Measurements from ENCODE around the gene NAT8L.

The NAT8L gene

GRCh38 chr4:2045518-2045951 is 13.6 kb upstream of the NAT8L start:
- no peak for DNase-seq (ENCODE audit: low read depth, low spot score)

GRCh38 chr4:2046031-2046961 is 12.8 kb upstream of the NAT8L start:
- no peak for DNase-seq (ENCODE audit: low read depth, low spot score)

GRCh38 chr4:2047031-2047660 is 12.0 kb upstream of the NAT8L start:
- DNase-seq (ENCODE audit: low read depth, low spot score), result no peak

DNA sequence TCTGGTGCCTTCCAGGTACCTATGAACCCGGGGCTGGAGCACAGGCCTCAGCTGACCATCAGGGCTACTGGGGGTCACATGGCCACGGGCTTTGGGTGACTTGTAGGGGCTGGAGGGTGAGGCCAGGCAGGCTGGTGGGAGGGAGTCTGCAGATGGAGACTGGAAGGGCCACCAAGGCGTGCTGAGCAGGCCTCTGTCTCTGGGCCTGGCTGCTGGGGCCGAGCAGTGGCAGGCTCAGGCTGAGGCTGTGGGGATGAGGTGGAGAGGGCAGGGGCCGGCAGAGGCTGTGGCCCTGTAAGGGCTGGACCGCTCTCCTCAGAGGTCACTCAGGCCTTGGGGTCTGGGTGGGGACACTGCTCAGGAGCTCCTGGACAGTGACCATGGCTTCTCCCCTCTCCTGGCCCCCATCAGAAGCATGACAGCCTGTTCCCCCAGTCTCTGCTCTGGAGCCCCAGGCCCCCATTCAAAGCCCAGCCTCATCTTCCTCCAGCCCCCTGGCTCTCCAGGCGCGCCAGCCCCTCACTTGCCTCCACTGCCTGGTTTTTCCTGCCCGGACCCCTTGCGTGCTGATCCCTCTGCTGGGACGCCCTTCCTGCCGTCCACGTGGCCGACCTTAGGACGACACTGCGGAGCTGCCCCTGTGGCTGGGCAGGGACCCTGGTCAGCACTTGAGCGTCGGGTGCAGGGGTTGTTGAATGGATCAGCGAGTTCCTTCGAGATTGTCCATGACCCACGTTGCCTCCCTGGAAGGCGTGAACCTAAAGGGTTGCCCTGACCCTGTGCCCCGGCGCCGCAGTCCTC is 11.1 kb upstream of the NAT8L start:
- DNase-seq (ENCODE audit: low read depth, low spot score), result no peak

- no peak for DNase-seq (ENCODE audit: low read depth, low spot score)
These were observed 10.3 kb upstream of the NAT8L start for GRCh38 chr4:2048831-2049230.

DNA sequence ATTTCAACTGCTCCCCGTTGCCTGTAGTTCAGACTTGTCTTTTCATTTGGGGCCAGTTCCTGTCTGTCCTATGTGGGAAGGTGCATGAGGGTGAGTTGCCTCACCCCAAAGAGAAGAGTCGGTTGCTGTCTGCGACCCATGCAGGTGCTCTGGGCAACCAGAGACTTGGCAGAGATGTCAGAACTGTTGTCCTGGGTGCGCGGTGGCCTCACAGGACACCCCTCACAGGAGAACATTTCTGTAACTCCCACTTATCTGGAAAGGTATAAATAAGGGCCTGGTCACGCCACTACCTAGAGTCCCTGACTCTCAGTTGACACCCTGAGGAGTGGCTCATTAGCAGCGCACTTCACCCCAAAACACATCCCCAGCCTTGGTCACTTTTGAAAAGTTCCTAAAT is 9.7 kb upstream of the NAT8L start:
- no peak for DNase-seq (ENCODE audit: low read depth, low spot score)

- no peak for DNase-seq (ENCODE audit: low read depth, low spot score)
These were observed 9.3 kb upstream of the NAT8L start for GRCh38 chr4:2049811-2050210.

- DNase-seq (ENCODE audit: low read depth, low spot score), result no peak
These were observed 8.0 kb upstream of the NAT8L start for GRCh38 chr4:2051086-2051485.

DNA sequence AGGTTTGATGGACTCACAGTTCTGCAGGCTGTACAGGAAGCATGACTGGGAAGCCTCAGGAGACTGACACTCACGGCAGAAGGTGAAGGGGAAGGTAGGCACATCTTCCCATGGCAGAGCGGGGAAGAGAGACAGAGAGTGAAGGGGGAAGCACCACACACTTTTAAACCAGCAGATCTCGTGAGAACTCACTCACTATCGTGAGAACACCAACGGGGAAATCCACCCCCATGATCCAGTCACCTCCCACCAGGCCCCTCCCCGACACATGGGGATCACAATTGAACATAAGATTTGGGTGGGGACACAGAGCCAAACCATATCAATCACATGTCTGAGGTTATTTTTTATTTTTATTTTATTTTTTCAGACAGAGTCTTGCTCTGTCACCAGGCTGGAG is 4.9 kb upstream of the NAT8L start:
- DNase-seq (ENCODE audit: low read depth, low spot score), result no peak

DNA sequence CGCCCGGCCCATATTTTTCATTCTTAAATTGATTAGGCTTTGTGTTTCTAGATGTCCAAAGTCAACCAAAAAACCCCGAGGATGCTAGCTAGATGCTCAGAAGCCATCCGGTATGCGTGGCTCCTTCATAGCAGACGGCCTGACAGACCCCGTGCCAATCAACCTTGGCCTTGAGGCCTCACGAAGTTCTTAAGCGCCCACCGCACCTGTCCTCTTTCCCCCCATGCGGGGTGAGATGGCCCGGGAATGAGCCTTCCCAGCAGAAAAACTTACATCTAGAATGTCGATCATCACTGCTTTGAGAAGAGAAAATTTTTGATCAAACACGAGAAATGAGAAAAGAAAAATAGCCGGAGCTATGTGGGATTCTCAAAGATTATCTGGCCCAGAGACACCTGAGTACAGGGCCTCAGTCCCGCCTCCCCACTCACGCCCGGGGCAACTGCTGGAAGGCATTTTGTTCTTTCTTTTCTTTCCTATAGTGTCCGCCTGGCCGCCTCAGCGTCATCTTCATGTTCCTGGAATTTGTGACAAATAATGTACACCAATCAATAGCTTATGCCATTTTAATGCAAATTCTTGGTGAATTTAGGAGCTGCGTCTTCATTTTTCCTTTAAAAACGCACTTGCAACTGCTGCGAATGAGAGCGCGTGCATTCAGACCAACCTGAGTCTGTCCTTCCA is 1.6 kb upstream of the NAT8L start:
- DNase-seq (ENCODE audit: low read depth, low spot score), result no peak

DNA sequence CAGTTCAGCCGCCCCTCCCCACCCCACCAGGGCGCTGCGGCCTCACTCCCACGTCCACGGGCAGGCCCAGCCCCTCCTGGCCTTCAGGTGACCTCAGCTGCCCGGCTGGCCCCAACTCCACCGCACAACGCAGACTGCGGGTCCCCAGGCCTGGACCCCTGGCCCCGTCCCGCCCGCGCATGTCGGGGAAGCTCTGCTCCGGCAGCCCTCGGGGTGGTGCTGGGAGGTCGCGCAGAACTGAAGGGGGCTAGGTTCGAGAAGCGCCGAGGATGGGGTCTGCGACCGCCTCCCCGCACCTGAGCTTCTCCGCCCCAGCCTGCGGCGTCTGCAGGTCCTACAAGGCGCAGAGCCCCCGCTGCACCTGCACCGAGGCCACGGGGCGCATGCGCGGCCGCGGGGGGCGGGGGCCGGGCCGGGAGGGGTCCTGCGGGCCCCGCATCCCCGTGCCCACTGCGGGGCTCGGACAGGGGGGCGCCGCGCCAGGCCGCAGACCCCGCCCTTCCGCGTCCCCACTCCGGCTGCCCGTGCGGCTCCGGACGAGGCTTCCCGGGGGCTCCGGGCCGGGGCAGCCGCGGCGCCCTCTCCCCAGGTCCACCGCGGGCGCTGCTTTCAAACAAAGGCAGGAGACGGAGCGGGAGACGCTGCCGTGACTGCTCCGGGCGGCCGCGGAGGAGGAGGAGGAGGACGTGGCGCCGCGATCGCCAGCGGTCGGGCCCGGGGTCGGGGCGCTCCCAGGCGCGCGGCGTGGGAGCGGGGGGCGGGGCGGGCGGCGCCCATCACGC is 672 bp upstream of the NAT8L start:
- DNase-seq (ENCODE audit: low read depth, low spot score), result no peak

DNA sequence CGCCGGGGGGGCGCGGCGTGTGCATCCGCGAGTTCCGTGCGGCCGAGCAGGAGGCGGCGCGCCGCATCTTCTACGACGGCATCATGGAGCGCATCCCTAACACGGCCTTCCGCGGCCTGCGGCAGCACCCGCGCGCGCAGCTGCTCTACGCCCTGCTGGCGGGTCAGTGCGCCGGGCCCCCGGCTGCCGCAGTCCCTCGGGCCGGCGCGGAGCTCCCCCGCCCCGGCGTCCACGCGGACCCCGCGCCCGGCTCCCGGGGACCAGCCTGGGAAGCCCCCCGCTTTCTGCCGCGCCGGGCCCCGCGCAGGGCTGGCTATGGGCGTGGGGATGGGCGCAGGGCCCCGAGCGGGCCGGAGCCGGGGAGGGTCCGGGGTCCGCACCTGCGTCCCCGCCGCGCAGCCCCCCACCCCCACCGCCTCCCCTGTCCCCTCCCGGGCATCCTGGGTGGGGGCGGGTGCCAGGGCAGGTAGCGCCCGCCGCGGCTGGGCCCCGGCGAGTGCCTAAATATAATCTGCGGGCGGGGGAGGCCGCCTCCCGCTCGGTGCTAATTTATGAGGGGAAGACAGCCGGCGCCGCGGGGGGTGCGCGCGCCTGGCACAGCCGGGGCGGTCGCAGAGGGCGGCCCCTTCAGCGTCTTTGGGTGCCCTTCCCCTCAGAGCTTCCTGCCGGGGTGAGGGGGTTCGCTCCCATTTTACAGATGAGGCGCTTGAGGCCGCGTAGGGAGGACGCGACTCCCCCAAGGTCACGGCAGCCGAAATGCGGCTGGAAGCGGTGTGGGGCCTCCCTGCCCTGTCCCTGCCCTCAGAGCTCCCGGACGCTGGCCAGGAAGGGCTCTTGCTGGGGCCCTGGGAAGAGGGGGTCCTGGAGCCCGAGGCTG is 837 bp downstream of the NAT8L start:
- no peak for DNase-seq (ENCODE audit: low read depth, low spot score)

DNA sequence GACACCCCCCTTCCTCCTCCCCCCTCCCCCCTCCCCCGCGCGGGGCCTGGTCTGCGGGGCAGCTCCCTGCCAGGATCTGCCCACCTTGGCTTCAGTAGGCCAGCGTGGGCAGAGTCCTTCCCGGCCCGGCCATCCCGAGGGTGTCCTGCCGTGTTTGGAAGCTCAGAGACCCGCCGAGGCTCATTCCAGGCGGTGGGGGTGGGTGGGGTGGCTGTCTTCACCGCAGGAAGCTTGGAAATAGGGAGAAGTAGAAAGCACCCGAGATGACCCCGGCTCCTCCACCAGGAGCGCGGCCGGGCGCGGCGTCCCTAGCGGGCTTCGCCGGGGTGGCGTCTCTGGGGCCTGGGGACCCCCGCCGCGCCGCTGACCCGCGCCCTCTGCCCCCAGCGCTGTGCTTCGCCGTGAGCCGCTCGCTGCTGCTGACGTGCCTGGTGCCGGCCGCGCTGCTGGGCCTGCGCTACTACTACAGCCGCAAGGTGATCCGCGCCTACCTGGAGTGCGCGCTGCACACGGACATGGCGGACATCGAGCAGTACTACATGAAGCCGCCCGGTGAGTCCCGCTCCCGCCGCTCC is 1.6 kb downstream of the NAT8L start:
- no peak for DNase-seq (ENCODE audit: low read depth, low spot score)

DNA sequence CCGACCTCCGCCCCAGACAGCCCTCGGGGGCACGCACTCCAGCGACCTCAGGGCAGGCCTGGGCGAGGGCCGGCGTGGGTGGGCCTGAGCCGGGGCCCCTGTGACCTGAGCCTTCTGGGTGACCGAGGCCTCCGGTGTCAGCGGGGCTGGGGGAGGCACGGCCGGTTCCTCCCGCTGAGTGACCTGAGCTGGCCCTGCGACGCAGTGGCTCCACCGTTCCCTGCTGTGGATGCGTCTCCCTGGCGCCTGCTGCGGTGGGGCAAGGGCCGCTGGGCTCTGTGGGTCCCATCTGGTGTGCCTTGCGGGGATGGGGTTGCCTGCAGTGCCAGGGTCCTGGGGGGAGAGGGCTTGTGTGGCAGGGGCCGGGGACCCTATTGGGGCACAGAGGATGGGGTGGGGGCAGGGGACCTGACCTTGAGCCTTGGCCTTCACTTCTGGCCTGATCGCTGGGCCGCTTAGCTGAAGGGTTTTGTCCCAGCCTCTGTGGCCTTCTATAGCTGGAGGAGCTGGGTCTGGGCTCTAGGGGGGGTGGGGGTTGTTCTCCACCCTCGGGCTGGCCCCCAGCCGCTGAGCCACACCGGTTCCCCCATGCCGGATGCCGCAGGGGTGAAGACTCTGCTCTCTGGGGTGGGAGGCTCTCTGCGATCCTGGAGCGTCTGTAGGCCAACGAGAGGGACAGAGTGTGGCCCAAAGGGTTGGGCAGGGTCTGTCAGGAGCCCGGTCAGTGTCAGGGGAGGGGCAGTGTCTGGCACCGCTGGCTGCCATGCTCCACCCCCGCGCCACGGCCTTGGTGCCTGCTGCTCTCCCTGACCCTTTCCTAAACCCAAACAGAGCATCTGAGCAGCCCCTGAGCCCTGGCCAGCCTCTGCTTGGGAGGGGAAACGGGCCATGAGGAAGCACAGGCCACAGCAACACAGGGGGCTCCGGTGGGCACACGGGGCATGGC is 2.3 kb downstream of the NAT8L start:
- no peak for DNase-seq (ENCODE audit: low read depth, low spot score)

DNA sequence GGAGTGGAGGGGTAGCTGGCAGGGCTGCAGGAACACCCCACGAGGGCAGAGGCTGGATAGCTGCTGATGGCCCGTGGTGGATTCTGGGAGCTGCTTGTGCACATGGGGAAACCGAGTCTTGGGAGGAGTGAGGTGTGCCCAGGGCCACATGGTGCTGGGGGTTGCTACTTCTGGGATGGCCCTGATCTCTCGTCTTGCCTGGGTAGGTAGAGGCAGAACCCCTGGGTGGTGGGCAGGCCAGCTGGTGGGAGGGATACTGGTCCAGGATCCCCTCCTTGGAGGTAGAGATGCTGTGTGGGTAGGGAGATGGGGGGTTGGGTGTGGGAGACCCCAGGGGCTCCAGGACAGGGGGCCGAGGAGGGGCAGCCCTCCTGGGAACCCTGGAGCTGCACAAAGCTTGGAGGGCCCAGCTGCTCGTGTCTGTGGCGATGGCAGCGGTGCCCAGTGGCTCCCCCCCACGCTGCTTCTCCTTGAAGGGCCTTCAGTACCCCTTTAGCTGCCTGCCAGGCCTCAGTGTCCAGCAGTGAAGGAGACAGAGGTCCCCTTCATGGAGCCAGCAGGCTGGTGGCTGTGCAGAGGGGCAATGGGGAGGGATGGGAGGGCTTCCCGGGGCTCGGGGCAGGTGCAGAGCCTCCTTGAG is 3.2 kb downstream of the NAT8L start:
- DNase-seq (ENCODE audit: low read depth, low spot score), result no peak

- no peak for DNase-seq (ENCODE audit: low read depth, low spot score)
These were observed 3.8 kb downstream of the NAT8L start for GRCh38 chr4:2062808-2063524.

DNA sequence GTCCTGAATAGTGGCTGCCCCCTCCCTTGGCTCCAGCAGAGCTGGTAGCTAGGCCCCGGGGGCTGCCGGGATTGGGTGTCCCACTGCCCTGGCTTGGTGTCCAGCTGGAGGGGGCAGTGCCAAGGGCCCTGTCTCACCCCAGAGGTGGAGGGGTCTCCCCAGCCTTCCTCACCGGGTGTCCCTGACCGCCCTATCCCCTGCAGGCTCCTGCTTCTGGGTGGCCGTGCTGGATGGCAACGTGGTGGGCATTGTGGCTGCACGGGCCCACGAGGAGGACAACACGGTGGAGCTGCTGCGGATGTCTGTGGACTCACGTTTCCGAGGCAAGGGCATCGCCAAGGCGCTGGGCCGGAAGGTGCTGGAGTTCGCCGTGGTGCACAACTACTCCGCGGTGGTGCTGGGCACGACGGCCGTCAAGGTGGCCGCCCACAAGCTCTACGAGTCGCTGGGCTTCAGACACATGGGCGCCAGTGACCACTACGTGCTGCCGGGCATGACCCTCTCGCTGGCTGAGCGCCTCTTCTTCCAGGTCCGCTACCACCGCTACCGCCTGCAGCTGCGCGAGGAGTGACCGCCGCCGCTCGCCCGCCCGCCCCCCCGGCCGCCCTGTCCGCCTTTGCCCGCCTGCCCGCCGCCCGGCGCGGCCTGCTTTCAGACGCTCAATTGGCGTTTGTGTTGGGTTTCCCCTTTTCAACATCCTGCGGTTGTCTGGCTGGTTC is 4.6 kb downstream of the NAT8L start:
- no peak for DNase-seq (ENCODE audit: low read depth, low spot score)

Data from activated CD4-positive, CD25-positive, alpha-beta regulatory T cell treated with anti-CD3 and anti-CD28 coated beads, Interleukin-2, amount 50 U/mL, for 16 hours (primary cell).